DND-41 (cell line): ENCODE measurements around the gene PCDHA2.

Source experiments
- CTCF ChIP-seq: IDR thresholded peaks from 2 replicates; pipeline ENCODE4 v1.5.1; 2012; ENCODE audit warnings: borderline replicate concordance, low read length, moderate library complexity, mild to moderate bottlenecking; ENCODE audit not compliant: poor library complexity, severe bottlenecking; ENCODE audit errors: extremely low read depth
- EZH2 ChIP-seq: IDR thresholded peaks from 3 replicates; pipeline ENCODE4 v1.6.1; 2012; ENCODE audit warnings: borderline replicate concordance, low read depth, mild to moderate bottlenecking, moderate library complexity, low read length, inconsistent platforms; ENCODE audit not compliant: severe bottlenecking

GRCh38 chr5:140764177-140764973 is 30.3 kb upstream of the PCDHA2 start:
- no peak for TF ChIP-seq CTCF
- no peak for TF ChIP-seq EZH2
